Measurements from ENCODE around the gene UNC93B1.
A peak's percentile ranks its signal among the peaks of the same experiment; 100 is the strongest.
"Not testable (repeated sequence)": the region's sequence is repeated elsewhere in the genome, so short reads cannot be mapped to it uniquely, and the experiment has no call there.

The UNC93B1 gene

DNA sequence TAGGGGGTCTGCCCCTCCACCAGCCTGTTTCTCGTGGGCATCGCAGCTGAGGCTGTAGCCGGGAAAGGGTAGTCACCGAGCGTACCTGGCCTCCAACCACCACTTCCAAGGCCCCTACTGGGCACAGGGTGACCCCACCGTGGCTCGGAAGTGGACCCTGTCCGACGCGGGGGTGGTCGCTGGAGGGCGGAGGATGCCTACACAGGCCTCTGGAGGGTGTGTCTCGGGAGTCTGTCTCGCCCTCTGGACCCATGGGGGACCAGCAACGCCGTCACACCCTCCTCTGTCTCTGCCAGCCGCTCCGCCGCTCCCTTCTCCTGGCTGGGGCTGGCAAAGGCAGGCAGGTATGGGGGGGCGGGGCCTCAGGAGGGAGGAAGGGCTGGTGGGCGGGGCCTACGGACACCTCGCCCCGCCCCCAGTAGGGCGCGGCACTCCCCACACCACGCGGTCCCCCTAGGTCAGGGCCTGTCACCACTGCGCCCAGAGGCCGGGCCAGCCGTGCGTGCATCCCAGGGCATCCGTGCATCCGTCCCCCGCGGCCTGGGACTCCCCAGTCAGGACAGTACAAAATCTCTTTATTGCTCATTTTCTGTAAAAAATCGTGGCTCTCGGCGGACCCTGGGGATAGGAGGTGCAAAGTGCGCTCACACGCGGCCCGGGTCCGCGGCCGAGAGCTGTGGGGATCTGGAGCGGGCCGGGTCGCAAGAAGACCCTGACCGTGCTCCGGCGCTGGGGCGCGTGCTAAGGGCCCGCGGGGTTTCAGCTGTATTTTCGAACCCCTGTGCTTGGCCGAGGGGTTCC is 13.2 kb downstream of the UNC93B1 start:
- DNase-seq = not testable (repeated sequence)

DNA sequence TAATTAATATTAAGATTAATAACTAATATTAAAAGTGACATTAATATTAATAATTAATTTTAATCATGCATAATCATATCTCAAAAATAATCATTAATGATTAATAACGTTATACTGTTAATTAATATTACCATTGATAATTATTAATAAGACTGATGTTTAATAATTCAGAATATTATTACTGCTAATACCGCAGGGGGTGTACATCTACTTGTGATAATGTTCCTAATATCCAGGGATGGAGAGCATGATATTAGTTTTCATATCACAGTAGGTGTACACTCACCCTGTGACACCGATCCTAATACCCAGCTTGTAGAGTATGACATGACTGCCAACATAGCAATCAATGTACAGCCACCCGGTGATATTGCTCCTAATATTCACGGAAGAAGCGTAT is 18.6 kb downstream of the UNC93B1 start:
- not testable (repeated sequence) for DNase-seq

DNA sequence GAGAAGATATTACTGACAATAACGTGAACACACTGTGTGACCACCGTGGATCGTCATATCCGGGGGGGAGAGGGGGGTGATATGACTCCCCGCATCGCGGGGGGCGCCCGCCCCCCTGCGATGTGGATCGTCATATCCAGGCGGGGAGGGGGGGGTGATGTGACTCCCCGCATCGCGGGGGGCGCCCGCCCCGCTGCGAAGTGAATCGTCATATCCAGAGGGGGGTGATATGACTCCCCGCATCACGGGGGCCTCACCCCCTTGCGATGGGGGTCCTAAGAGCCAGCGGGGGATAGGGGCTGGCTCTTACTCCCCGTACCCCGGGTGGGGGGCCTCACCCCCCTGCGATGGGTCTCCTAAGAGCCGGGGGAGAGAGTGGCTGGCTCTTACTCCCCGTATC is 19.9 kb downstream of the UNC93B1 start:
- no peak for DNase-seq

DNA sequence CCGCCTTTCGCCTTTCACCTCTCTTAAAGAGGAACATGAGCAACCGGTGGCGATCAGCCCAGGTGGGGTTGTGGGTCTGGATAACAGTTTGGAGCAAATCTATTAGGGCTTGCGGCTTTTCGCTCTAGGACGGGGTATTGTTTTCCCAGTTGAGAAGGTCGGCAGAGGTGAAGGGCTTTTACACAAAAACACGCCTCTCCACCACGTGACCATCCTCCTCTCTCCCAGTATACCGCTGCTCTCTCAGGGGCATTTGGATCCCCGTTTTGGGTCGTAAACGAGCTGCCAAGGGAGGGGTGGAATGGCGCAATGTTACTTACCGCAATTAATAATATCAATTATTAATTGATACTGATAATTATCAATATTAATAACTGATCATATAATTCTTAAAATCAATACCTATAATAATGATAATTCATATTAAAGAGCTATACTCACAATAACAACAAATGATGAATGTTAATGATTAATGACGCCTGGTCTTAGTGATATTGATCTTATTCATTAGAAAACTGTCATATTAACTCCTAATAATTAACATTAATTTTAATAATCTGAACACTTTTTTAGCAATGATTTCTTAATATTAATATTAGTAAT is 21.5 kb downstream of the UNC93B1 start:
- DNase-seq = not testable (repeated sequence)

DNA sequence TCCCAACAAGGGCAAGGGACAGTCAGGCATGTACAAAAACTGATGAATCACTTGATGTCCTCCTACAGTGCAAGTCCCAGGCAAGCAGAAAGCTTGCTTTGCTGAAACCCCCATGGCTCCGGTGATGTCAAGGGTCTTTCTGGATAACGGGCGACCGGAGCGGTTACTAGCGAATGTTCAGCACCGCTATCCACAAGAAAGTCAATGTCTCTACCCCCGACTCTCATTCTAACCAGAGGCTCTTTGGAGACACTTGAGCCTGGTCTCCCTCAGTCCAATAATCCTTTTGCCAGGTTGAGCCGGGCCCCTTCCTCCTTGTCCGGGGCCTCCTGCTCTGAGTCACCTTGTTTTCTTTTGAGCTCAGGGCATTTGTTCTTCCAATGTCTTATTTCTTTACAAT is 22.7 kb downstream of the UNC93B1 start:
- DNase-seq = not testable (repeated sequence)

DNA sequence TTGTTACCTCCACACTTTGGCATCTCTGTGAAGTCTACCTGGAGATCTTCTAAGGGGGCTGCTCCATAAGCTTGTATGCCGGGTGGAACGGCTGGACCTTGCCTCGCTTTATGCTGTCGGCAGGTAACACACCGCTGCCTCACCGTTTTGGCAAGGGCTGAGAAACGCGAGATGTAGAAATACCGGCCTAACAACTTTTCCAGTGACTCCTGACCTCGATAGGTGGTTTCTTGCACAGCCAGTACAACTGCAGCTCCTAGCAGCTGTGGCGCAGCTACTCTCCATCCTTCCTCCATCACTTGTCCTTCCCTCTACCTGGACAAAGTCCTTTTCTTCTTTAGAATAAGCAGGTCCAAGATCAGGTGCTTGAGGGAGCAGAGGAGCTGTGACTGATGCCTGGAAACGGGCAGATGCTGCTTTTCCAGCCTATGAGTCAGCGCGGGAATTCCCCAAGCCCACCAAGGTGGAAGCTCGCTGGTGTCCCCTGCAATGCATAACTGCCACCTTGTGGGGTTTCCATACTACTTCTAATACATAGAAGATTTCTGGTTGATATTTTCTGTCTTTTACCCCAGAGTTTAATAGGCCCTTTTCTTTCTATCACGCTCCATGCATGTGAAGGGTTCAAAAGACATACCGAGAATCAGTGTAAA is 25.0 kb downstream of the UNC93B1 start:
- DNase-seq = not testable (repeated sequence)

DNA sequence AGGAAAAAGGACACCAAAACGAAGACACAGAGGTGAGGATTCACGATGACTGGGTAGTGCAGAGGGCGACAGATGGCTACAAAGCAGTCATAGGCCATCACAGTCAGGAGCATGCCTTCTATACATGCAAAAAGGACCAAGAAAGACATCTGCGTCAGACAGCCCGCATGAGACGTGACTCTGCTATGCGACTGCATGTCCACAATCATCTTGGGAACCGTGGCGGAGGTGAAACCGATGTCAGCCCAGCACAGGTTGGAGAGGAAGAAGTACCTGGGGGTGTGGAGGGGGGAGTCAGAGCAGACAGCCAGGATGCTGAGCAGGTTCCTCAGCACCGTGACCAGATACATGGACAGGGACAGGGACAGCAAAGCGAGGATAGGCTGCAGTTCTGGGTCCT is 29.2 kb downstream of the UNC93B1 start:
- DNase-seq = not testable (repeated sequence)

DNA sequence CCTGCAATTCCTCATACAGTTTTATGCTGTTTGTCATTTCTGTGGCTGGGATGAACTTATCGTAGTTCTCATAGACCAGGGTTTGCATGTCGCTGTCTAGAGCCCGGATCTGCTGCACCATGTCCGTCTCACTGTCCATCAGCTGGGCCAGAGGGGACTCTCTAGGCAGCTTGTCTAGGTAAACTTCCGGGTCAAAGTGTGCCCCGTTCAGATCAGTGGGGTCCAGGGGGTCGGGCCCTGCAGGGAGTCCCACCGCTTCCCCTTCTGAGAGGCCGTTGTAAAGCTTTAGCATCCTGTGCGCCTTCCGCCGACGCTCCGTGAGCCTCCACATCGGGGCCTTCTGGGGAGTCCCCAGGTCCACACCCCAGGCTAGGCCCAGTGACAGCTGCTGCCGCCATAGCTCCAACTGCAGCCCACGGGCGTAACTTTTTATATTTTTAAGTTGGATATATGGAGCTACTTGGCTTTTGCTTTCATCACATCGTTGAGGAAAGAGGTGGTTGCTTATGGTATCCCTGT is 38.0 kb downstream of the UNC93B1 start:
- not testable (repeated sequence) for DNase-seq

DNA sequence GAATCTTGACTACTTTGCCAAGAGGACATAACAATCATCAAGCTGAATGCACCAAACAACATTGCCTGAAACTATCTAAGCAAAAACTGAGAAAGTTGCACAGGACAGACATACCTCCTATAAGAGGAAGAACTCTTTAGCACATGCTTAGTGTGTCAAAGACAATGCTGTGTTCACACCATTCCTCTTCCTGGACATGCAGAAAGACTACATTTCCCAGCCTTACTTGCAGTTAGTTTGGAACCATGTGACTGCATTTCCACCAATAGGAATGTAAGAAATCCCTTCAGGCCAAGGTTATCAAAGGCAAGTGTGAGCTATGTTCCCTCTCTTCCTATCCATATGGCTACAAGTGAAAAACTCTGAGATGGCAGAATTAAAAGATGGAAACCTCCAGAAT is 39.2 kb downstream of the UNC93B1 start:
- DNase-seq = not testable (repeated sequence)

DNA sequence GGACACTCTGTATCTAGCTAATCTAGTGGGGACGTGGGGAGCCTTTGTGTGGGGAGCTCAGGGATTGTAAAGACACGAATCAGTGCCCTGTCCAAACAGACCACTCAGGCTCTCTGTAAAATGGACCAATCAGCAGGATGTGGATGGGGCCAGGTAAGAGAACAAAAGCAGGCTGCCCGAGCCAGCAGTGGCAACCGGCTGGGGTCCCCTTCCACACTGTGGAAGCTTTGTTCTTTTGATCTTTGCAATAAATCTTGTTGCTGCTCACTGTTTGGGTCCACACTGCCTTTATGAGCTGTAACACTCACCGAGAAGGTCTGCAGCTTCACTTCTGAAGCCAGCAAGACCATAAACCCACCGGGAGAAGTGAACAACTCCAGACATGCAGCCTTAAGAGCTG is 40.0 kb downstream of the UNC93B1 start:
- not testable (repeated sequence) for DNase-seq

DNA sequence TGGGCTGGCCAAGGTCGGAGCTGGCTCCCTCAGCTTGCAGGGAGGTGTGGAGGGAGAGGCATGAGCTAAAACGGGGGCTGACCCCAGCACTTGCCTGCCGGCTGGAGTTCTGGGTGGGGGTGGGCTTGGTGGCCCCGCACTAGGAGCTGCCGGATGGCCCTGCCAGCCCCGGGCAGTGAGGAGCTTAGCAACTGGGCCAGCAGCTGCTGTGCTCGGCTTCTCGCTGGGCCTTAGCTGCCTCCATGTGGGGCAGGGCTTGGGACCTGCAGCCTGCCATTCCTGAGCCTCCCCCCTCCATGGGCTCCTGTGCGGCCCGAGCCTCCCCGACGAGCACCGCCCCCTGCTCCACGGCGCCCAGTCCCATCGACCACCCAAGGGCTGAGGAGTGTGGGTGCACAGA is 40.7 kb downstream of the UNC93B1 start:
- not testable (repeated sequence) for DNase-seq

DNA sequence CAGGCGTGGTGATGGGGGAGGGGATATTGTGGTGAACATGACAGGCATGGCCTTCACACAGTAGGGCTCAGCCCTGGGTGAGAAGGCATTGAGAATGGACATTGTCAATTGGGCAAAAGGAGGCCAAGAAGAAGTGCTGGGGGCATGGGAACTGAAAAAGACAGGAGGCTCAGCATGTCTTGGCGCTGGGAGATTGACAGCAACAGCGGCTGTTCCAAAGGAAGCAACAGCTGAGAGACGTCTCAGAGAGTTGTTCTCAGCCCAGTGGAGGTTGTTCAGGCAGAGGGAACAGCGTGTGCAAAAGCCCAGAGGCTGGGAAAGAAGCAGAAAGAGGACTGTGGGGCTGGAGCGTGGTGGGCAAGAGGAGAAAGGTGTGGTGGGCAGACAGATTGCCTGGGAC is 47.7 kb downstream of the UNC93B1 start:
- DNase-seq = not testable (repeated sequence)

DNA sequence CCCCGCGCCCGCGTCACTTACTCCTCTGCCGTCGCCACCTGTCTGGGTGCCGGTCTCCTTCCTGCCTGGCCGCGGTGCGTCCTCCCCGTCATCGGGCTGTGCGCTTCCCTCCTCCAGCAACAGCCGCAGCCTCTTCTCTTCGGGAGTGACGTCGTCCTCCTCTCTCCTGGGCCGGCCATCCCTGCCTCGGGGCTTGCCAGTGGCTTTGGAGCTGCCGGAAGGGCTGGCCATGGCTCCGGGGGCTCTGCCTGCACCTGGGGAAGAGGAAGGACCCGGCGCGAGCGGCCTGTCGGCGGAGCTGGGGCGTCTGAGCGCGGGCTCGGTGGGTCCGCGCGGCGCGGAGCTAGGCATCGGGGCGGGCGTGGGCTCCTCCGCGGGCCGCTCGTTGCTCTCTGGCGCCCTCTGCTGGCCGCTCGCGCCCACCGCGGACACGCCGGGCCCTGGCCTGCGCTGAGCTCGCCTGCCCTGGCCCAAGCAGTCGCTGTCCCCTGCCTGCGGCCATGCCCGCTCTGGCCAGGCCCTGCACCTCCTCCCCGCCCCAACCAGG is 48.4 kb downstream of the UNC93B1 start:
- peak; percentile 71 for DNase-seq

DNA sequence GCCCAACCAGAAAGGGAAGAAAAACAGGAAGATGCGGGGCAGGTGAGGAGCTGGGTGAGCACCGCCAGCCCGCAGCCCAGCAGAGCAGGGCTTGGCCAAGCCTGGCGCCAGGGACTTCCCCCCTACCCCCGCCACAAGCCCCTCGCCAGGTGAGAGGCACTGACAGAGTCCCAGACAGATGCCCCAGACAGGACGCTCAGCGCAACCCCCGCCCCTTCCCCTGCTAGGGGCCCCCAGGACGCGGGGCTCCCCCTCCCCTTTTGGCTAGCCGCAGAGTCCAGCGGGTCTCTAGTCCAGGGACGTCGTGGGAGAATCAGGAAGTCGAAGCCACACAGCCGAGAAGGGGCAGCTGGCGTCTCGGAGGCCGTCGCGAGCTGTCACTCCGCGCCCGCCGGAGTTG is 48.9 kb downstream of the UNC93B1 start:
- peak; percentile 22 for DNase-seq

DNA sequence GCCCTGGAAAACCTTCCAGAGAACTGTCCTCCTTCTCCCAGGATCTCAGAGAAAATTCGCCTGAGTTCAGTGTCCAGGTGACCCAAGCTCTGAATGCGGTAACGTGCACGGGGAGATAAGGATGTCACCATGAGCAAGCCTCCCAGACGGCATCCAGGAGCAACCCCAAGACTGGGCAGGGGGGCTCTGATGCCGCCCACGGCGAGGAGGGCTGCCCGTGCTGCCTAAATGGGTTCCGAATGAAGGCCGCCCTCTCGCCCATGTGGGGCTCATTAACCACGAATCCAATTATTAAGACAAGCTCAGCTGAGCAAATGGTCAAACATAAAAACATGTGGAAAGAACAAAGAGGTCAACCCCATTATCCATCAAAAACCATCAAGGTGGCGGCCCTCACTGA is 49.6 kb downstream of the UNC93B1 start:
- DNase-seq = not testable (repeated sequence)

DNA sequence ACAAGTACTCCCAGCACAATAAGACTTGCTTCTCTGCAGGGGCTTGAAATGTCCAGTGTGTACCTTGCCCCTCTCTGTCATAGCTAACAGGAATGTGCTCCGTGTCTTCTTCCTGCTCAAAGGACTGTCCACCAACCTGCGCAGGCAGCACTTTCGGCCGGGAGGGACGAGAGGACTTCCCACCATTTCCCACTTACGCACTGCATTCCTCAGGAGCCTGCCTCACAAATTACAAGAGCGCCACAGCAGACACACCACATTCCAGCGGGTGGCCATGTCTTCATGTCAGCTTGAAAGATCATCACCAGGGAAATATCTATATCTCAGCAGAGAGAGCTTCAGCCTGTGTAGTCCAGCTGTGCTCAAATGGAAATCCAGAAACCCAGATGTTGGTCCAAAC is 53.2 kb downstream of the UNC93B1 start:
- not testable (repeated sequence) for DNase-seq

DNA sequence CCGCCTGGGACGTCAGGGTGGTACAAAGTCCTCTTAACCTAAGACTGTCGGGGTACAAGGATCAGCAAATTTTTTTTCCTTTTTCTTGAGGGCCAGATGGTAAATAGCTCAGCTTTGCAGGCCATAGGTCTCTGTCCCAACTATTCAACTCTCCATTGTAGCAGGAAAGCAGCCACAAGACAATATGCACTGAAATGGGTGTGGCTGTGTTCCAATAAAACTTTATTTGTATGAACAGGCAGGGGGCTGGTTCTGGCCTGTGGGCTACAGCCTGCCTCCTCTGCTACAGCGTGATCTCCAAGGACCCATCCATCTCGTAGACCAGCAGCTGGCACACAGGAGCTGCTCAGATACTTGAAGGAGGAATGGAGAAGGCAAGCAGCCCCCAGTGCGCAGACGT is 56.1 kb downstream of the UNC93B1 start:
- DNase-seq = not testable (repeated sequence)

DNA sequence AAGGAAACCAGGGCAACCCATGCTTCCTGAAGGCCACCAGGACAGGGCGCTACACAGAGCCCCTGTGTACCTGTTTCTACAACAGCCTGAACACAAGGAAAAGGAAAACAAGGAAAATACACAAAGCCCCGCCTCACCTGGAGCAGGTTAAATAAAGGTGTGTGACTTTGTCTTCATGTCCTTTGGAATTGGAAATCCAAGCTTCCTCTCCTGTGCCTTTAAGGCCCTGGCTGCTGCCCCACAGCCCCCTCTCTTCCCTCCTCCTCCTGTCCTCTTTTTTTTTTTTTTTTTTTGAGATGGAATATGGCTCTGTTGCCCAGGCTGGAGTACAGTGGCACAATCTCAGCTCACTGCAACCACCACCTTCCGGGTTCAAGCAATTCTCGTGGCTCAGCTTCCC is 57.5 kb downstream of the UNC93B1 start:
- DNase-seq = not testable (repeated sequence)

DNA sequence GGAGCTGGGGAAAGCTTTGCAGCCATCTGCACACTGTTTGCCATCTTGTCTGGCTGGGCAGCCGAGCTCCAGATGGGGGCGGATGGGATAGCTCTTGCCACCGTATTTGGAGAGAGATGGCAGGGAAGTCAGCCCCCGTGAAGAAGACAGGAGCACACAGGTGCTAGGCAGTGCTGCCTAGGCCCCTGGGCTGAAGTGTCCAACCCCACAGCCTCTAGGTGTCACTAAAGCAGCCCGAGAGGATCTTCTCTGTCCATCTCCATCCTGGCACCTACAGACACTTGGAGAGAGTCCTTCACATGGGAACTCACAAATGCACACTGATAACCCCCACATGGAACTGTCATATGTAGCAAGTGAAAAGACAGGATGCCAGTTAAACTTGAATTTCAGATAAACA is 60.5 kb downstream of the UNC93B1 start:
- DNase-seq = not testable (repeated sequence)

Data from CD4-positive, alpha-beta T cell treated with Interleukin-17A for 1 hour (primary cell).